Activated CD8-positive, alpha-beta memory T cell treated with anti-CD3 and anti-CD28 coated beads, Interleukin-2, amount 50 U/mL, for 1 hour (primary cell): ENCODE measurements around the gene YIPF3.
"Not testable (repeated sequence)": the region's sequence is repeated elsewhere in the genome, so short reads cannot be mapped to it uniquely, and the experiment has no call there.

ENCODE experiments used
- DNase-seq: peaks from one replicate; pipeline ENCODE4 v3.0.0-alpha.2; 2020; ENCODE audit errors: extremely low read depth

YIPF3 gene

DNA sequence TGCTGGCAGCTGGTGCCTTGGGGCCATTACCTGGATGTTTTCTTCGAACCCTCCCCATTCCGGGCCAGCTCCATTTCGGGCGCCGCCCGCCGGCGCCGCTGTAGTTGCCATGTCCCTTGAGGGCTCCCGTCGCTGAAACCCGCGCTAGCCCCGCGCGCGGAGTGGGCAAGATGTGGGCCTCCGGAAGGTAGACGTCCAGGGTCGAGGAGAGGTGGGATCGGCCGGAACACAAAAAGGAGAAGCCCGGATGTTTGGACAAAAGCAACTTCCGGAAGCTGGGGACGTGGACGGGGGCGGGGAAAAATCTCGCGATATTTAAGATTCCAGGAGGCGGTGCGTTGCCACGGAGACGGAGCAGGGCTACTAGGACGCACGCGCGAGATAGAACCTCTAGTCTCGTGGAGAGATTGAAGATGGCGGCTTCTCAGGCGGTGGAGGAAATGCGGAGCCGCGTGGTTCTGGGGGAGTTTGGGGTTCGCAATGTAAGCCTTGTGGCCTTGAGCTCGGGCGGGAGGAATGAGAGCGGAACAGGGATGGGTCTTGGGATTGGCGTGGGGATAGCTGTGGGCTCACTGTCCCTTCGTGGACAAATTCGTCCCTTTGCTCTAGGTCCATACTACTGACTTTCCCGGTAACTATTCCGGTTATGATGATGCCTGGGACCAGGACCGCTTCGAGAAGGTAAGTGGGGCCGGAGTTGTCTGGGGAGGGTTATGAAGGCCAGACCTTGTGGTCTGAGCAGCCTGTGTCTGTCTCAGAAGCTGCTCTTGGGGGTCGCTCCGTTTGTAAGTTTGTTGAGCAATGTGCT lies at the start of gene YIPF3, which contains the start of gene POLR1C:
Gene YIPF3 (minus strand): TSS at position 230 of the 808 bp plus-strand sequence. CDS start 119 bp downstream, at position 111.
Gene POLR1C (plus strand): TSS at position 393 of the 808 bp plus-strand sequence. CDS start 21 bp downstream, at position 414.
- peak; percentile 95 for DNase-seq

DNA sequence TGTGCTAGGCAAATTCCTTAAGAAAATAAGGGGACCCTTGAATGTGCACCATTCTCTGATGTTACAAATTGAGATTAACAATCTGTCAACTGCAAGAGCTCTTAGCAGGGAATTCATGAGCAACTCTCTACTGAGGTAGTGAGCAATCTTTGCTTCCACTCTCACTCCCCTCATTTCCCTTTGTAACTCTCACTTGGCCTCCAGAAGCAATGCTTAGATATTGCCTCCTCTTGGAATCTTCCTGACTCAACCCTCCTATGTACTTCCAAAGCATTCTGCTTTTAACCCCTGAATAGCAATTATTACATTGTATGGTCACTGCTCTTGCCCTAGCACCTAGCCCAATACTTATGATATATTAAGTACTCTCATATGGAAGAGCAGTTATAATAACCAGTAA lies 42.6 kb upstream of the YIPF3 start:
- DNase-seq: no peak

DNA sequence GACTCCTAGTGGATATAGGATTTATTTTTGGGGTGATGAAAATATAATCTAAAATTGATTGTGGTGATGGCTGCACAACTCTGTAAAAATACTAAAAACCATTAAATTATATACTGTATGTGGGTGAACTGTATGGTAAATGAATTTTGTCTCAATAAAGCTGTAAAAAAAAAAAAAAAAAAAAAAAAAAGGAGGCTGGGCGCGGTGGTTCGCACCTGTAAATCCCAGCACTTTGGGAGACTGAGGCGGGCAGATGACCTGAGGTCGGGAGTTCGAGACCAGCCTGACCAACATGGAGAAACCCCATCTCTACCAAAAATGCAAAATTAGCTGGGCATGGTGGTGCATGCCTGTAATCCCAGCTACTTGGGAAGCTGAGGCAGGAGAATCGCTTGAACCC lies 40.9 kb upstream of the YIPF3 start:
- not testable (repeated sequence) for DNase-seq

GRCh38 chr6:43547222-43547621 lies 30.5 kb upstream of the YIPF3 start:
- no peak for DNase-seq

GRCh38 chr6:43544461-43544860 lies 27.7 kb upstream of the YIPF3 start:
- DNase-seq: no peak

DNA sequence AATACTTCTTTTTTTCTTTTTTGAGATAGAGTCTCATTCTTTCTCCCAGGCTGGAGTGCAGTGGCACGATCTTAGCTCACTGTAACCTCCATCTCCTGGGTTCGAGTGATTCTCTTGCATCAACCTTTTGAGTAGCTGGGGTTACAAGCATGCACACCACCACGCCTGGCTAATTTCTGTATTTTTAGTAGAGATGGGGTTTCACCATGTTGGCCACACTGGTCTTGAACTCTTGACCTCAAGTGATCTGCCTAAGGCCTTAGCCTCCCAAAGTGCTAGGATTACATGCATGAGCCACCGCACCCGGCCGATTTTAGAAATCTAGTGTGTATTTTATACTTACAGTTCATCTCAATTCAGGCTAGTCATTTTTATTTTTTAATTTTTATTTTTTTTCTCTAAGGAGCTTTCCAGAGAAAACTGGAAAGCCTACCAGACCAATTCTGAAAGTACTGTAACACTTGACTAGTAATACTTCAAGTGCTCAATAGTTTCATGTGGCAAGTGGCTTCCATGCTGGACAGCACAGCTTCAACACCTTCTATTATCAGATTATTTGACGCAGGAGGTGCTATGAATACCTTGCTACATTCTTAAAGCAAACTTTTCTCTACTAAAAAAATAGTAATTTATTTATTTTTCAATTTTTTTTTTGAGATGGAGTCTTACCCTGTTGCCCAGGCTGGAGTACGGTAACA lies 25.2 kb upstream of the YIPF3 start:
- DNase-seq: no peak

- DNase-seq: no peak
These were observed 23.8 kb upstream of the YIPF3 start for GRCh38 chr6:43540507-43540906.

DNA sequence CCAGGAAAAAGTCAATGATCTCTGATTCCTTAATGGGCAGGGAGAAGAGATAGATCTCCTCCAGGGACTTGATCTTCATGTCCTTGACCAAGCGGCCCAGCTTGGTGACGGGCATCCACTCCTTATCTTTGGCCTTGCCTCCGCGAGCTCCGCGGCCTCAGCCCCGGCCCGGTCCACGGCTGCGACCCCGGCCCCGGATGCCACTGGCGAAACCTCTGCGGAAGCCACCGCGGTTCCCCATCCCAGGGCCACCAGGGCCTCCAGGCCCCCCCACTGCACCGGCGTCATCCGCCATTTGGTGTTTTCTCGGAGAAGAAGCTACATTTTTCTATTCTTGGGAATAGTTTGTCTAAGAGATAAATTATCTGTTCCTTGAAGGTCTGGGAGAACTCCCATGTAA lies 22.7 kb upstream of the YIPF3 start:
- DNase-seq: not testable (repeated sequence)

DNA sequence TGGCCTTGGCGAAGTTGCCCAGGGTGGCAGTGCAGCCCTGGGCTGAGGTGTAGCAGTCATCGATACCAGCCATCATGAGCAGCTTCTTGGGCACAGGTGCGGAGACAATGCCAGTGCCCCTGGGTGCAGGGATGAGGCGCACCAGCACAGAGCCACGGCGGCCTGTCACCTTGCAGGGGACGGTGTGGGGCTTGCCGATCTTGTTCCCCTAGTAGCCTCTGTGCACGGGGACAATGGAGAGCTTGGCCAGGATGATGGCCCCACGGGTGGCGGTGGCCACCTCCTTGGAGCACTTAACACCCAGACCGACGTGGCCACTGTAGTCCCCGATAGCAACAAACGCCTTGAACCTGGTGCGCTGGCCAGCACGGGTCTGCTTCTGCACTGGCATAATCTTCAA lies 22.3 kb upstream of the YIPF3 start:
- DNase-seq: not testable (repeated sequence)

DNA sequence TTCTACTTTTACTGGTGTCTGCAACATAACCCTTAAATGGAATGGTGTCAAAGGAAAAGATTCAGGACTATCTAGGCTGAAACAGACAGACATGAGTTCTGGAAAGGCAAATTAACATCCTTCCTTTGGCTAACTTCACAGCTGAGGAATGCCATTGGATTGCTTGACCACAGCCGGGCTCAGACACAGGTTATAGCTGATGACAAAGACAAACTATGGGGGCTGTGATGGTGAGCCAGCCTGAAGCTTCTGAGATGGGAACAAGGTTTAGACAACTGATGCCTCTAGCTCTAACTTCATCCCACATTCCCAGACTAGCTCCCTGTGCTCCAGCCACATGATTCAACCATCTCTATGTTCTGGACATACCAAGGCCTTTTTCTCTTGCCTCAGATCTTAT lies 15.5 kb upstream of the YIPF3 start:
- no peak for DNase-seq

DNA sequence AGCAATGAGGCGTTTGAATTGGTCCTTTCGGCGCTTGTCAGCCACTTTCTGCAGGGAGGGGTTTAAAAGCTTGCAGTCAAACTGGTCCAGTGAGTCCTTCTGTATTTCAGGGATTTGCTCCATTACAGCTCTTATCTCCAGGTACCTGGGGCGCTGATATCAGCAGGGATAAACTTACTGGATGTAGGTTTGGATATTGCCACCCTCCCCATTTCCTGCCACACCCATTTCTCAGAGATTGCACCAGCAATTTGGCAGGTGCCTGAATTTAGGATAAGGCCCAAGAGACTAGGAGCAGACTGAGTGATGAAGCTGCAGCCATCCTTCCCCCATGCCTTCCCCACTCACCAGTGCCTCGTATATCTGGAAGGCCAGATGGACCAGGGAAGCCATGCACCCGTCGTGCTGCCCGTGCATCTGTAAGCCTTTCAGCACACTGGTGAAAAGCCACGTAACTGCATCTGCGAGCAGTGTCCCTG lies 7.8 kb upstream of the YIPF3 start:
- DNase-seq: no peak

DNA sequence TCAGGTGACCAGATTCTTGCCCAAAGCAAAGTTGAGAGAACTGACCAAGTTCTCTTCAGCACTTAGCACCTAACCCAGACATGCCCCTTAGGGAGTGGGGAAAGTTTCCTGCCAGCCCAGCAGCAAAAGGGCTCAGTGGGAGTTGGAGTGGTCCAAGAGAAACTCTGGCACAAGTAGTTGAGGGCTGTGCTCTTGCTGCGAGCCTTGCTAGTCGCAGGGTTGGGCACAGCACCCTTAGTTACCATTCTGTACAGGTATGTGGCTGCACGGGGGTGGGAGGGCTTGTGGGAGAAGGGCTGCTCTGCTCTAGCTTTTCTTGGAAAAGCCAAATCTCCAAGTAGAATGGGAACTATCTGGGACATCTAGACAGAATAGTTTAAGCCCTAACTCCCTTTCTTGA lies 6.6 kb upstream of the YIPF3 start:
- DNase-seq: no peak

DNA sequence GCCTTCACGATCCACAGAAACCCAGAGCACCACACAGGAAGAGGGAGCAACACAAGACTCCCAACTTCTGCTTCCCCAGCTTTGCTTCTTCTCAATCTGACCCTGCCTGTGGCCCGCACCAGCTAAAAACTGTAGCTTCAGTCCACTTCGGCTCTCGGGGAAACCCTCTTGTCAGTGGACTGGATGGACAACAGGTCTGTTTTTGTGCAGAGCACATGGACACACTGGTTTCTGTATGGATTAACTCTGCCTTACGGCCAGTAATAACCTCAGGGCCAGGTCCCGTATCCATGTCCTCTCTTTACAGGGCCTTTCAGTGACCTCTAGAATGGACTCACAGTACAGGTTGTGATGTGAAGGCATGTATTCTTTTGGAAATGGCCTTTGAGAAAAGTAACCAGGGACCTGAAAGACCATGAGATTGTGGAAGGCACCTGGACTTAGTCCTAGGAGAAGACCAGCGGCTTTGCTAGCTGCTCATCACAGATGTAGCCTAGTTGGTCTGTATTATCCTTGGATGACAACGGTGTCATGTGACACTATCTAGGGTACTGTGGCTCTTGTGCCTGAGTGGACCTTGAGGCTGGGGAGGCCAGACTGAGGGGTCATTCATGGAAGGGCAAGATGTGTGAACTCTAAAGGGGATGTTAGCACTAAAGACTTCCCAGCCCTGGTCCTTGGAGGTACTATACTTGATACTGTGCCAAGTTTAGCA lies 6.0 kb upstream of the YIPF3 start:
- no peak for DNase-seq

DNA sequence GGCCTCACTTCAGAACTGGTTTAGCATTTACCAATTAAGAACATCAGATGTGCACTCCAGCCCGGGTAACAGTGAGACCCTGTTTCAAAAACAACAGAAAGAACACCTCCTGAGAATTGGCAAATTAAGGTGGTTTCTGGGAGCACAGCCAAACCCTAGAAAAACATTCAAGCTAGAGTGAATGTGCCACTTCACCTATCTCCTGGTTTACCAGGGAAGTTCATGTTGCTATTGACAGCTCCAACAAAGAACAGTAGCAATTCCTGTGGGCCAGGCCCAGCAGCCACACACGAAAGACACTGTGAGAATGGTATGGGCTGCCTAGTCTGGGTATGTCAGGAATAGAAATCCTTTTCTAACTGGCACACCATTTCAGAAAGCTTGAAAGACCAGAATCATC lies 5.1 kb upstream of the YIPF3 start:
- no peak for DNase-seq

DNA sequence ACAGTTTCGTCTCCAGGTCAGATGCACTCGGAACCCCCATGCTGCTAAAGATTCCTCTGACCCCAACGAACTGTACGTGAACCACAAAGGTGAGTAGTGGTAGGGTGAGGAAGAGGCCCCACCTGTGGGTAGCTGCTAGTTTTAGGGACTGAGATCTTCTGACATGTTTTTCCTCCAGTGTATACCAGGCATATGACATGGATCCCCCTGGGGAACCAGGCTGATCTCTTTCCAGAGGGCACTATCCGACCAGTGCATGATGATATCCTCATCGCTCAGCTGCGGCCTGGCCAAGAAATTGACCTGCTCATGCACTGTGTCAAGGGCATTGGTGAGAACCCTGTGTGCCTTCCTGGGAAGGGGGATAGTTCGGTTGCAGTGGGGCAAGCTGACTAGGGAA lies 3.4 kb upstream of the YIPF3 start:
- no peak for DNase-seq

- DNase-seq: no peak
These were observed 1.0 kb upstream of the YIPF3 start for GRCh38 chr6:43517505-43518357.

DNA sequence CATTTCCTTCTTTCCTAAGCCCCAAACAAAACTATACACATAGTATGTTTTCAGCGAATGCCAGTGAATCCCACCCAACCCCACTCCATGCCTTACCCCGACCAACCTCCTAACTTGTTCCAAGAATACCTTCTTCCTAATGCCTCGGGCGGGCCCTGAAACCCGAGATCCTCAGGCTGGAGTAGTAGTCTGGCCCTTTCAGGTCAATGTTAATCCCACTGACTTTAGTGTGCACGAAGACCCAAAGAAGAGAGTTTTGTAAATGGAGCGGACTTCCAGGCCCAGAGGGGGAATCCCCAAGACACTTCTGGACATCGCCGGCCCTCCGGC lies 394 bp downstream of the YIPF3 start:
- DNase-seq: no peak

DNA sequence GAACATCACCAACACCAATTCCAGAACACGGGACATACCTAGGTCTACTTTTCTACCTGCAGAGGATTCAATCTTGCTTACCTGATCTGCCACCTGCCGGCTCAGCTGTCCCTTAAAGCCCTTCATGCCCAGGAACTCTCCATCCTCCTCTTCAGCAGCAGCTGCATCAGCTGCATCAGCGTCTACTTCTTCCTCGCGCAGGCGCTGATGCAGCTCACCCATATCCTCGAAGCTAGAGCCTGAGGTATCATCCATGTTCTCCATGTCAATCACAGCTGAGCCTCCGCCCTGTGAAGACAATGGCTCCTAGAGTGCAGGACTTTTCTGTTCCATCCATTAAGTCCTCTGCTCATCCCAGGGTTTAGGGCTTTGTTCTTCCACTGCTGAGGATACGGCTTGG lies 918 bp downstream of the YIPF3 start:
- no peak for DNase-seq

DNA sequence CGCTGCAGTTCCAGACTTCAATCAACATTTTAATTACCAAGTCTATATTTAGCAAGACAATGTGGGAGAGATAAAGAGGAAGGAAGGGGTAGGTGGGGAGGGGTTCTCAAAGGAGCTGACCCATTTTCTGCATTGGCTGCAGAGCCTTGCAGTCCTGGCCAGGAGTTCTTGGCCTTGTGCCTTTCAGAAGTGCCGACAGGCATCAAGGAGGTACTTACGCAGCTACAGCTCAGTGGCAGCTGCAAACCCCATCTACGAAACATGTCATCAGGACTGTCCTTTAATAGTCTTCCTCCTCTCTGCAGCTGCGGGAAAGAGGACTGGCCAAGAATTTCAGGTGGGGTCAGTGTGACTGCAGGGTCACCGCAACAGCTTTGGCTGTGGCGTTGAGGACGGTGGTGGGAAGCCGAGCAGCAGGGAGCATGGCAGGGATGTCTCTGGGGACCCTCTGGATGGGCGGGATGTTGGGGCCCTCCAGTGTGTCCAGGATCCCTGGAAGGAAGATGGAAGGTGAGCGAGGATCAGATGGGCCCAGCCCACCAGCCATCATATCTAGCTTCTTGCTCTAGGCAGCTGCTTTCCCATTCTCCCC lies 4.8 kb downstream of the YIPF3 start:
- no peak for DNase-seq

- DNase-seq: no peak
These were observed 5.9 kb downstream of the YIPF3 start for GRCh38 chr6:43510827-43511163.
